IMR-90 (cell line): ENCODE data around the gene GLDC. TPM values are rescaled to one million over a fixed set of nuclear protein-coding genes. Genes with fewer than 3 reads are reported as not detected.

Source experiments
- ATAC-seq: fragments of 200-7000 bp; cut with Tn5 transposase; 2 replicates; pipeline ENCODE4 v1.9.1; 2020; ENCODE audit warnings: low read depth, mild to moderate bottlenecking, moderate library complexity
- BruUV-seq: library from RNA; stranded (reverse); fragments of 400-500 nt; replicated peaks from 2 replicates; lab custom pipeline; 2021; lab: Mats Ljungman, UMichigan
- CTCF ChIA-PET: fragments of 300-600 bp; formaldehyde crosslinking; extraction: SDS; loops from one replicate; lab custom pipeline; 2021; ENCODE audit warnings: antibody characterized with exemption; lab: Yijun Ruan, JAX
- POLR2A ChIA-PET: fragments of 300-600 bp; sonication (Branson Sonifier 250); formaldehyde crosslinking; loops from one replicate; lab custom pipeline; 2022; ENCODE audit warnings: antibody characterized with exemption; ENCODE audit not compliant: unreplicated experiment; lab: Charles Lee
- DNase-seq: peaks from one replicate; pipeline ENCODE4 v3.0.0; 2013
- H2AFZ ChIP-seq: replicated peaks from 2 replicates; pipeline ENCODE3; 2013; ENCODE audit warnings: low read length, mild to moderate bottlenecking; ENCODE audit not compliant: poor library complexity
- H2AK5ac ChIP-seq: 2 replicates; pipeline ENCODE4 v1.6.1; 2013; ENCODE audit warnings: low read depth, low read length, inconsistent platforms
- H2AK9ac ChIP-seq: replicated peaks from 2 replicates; pipeline ENCODE3; 2013; ENCODE audit warnings: mild to moderate bottlenecking, low read depth, low read length, moderate library complexity; ENCODE audit not compliant: poor library complexity
- H2BK120ac ChIP-seq: 2 replicates; pipeline ENCODE4 v1.6.1; 2013; ENCODE audit warnings: low read depth, low read length, inconsistent platforms
- H2BK15ac ChIP-seq: 3 replicates; pipeline ENCODE4 v1.6.1; 2013; ENCODE audit warnings: low read depth, low read length, inconsistent platforms
- H2BK20ac ChIP-seq: 2 replicates; pipeline ENCODE4 v1.6.1; 2013; ENCODE audit warnings: low read depth, mild to moderate bottlenecking, inconsistent platforms, low read length, moderate library complexity
- H2BK5ac ChIP-seq: 2 replicates; pipeline ENCODE4 v1.6.1; 2013; ENCODE audit warnings: mild to moderate bottlenecking, low read depth, low read length, inconsistent platforms; ENCODE audit not compliant: poor library complexity, severe bottlenecking
- H3K14ac ChIP-seq: replicated peaks from 2 replicates; pipeline ENCODE4 v1.6.1; 2013; ENCODE audit warnings: low read depth, low read length, inconsistent platforms
- H3K18ac ChIP-seq: 2 replicates; pipeline ENCODE4 v1.6.1; 2013; ENCODE audit warnings: low read depth, low read length, control low read depth
- H3K23ac ChIP-seq: 2 replicates; pipeline ENCODE4 v1.6.1; 2013; ENCODE audit warnings: low read depth, low read length, inconsistent platforms
- H3K27ac ChIP-seq: 2 replicates; pipeline ENCODE4 v1.5.1; 2013; ENCODE audit warnings: mild to moderate bottlenecking, control low read depth, low read length; ENCODE audit not compliant: insufficient read depth
- H3K27me3 ChIP-seq: 2 replicates; pipeline ENCODE4 v1.6.1; 2013; ENCODE audit warnings: low read length; ENCODE audit not compliant: control insufficient read depth, insufficient read depth
- H3K36me3 ChIP-seq: 2 replicates; pipeline ENCODE4 v1.6.1; 2013; ENCODE audit warnings: low read length, mixed read lengths; ENCODE audit not compliant: control insufficient read depth, insufficient read depth
- H3K4ac ChIP-seq: 2 replicates; pipeline ENCODE4 v1.6.1; 2013; ENCODE audit warnings: low read depth, low read length, inconsistent platforms
- H3K4me1 ChIP-seq: 2 replicates; pipeline ENCODE4 v1.6.1; 2013; ENCODE audit warnings: low read length, mixed read lengths; ENCODE audit not compliant: control insufficient read depth, insufficient read depth
- H3K4me2 ChIP-seq: 2 replicates; pipeline ENCODE4 v1.6.1; 2013; ENCODE audit warnings: low read depth, mild to moderate bottlenecking, control low read depth, low read length, moderate library complexity
- H3K4me3 ChIP-seq: 2 replicates; pipeline ENCODE4 v1.5.1; 2013; ENCODE audit warnings: low read depth, mild to moderate bottlenecking, control low read depth, low read length, moderate library complexity; ENCODE audit not compliant: insufficient read depth
- H3K56ac ChIP-seq: 2 replicates; pipeline ENCODE4 v1.6.1; 2013; ENCODE audit warnings: low read length, inconsistent platforms; ENCODE audit not compliant: insufficient read depth; ENCODE audit errors: extremely low read depth
- H3K79me1 ChIP-seq, 2 experiments: 2 replicates each; pipeline ENCODE4 v1.6.1; 2013; ENCODE audit warnings: low read length in 2 of 2, inconsistent platforms in 1 of 2, low read depth in 1 of 2
- H3K9ac ChIP-seq: 2 replicates; pipeline ENCODE4 v1.6.1; 2013; ENCODE audit warnings: low read depth, low read length, control low read depth
- H3K9me1 ChIP-seq: 2 replicates; pipeline ENCODE4 v1.6.1; 2013; ENCODE audit warnings: low read length, inconsistent platforms; ENCODE audit not compliant: insufficient read depth
- H3K9me3 ChIP-seq: 2 replicates; pipeline ENCODE4 v1.6.1; 2013; ENCODE audit warnings: low read length; ENCODE audit not compliant: control insufficient read depth, insufficient read depth
- H4K20me1 ChIP-seq: 2 replicates; pipeline ENCODE4 v1.6.1; 2013; ENCODE audit warnings: low read length, inconsistent platforms; ENCODE audit not compliant: insufficient read depth
- H4K5ac ChIP-seq: 2 replicates; pipeline ENCODE4 v1.6.1; 2013; ENCODE audit warnings: mild to moderate bottlenecking, low read depth, low read length, control low read depth
- H4K8ac ChIP-seq, 2 experiments: 2 replicates each; pipeline ENCODE4 v1.6.1; 2013; ENCODE audit warnings: low read depth in 2 of 2, low read length in 2 of 2, control low read depth in 1 of 2, inconsistent platforms in 1 of 2
- H4K91ac ChIP-seq: 2 replicates; pipeline ENCODE4 v1.6.1; 2013; ENCODE audit warnings: low read depth, low read length, inconsistent platforms; ENCODE audit not compliant: insufficient read depth
- BHLHE40 ChIP-seq: fragments of 150-350 bp; IDR thresholded peaks from 2 replicates; pipeline ENCODE4 v1.6.1; 2016; ENCODE audit warnings: mild to moderate bottlenecking, low read depth, low read length
- CEBPB ChIP-seq: IDR thresholded peaks from 2 replicates; pipeline ENCODE4 v1.6.1; 2012; ENCODE audit warnings: low read depth, low read length, improper control_type of control experiment
- CHD1 ChIP-seq: IDR thresholded peaks from 2 replicates; pipeline ENCODE4 v1.6.1; 2012; ENCODE audit warnings: low read depth, low read length, improper control_type of control experiment
- CTCF ChIP-seq: conservative IDR thresholded peaks from 2 replicates; pipeline ENCODE4 v1.5.1; 2012; ENCODE audit warnings: mild to moderate bottlenecking, low read depth, low read length, improper control_type of control experiment
- ELK1 ChIP-seq: fragments of 150-350 bp; IDR thresholded peaks from 2 replicates; pipeline ENCODE4 v1.6.1; 2016; ENCODE audit warnings: low read depth, mild to moderate bottlenecking, low read length, moderate library complexity, borderline replicate concordance
- FOS ChIP-seq: fragments of 150-350 bp; IDR thresholded peaks from 2 replicates; pipeline ENCODE4 v1.6.1; 2016; ENCODE audit warnings: low read depth, low read length
- MAFK ChIP-seq: IDR thresholded peaks from 2 replicates; pipeline ENCODE4 v1.6.1; 2012; ENCODE audit warnings: low read depth, low read length, improper control_type of control experiment
- MAZ ChIP-seq: IDR thresholded peaks from 2 replicates; pipeline ENCODE4 v1.6.1; 2012; ENCODE audit warnings: low read depth, mild to moderate bottlenecking, low read length, improper control_type of control experiment, moderate library complexity, borderline replicate concordance
- MXI1 ChIP-seq: IDR thresholded peaks from 2 replicates; pipeline ENCODE4 v1.6.1; 2012; ENCODE audit warnings: low read depth, mild to moderate bottlenecking, low read length, moderate library complexity, borderline replicate concordance
- NFE2L2 ChIP-seq: fragments of 150-350 bp; IDR thresholded peaks from 2 replicates; pipeline ENCODE4 v1.6.1; 2016; ENCODE audit warnings: low read depth, mild to moderate bottlenecking, low read length
- POLR2A ChIP-seq: IDR thresholded peaks from 2 replicates; pipeline ENCODE4 v1.6.1; 2012; ENCODE audit warnings: mild to moderate bottlenecking, low read depth, low read length
- RAD21 ChIP-seq: IDR thresholded peaks from 2 replicates; pipeline ENCODE4 v1.6.1; 2012; ENCODE audit warnings: low read length, improper control_type of control experiment
- RCOR1 ChIP-seq: IDR thresholded peaks from 2 replicates; pipeline ENCODE4 v1.6.1; 2012; ENCODE audit warnings: mild to moderate bottlenecking, low read length, improper control_type of control experiment; ENCODE audit not compliant: insufficient replicate concordance
- RFX5 ChIP-seq: IDR thresholded peaks from 2 replicates; pipeline ENCODE4 v1.8.0; 2012; ENCODE audit warnings: low read depth, mild to moderate bottlenecking, low read length, moderate library complexity
- SMC3 ChIP-seq: fragments of 150-350 bp; IDR thresholded peaks from 2 replicates; pipeline ENCODE4 v1.6.1; 2016; ENCODE audit warnings: low read depth, mild to moderate bottlenecking, antibody characterized with exemption, low read length, moderate library complexity
- WGBS, 2 experiments: methylation state at CpG; one replicate each; pipeline versions ENCODE4 v1.1.5 to v1.1.7; 2013; ENCODE audit warnings: missing lambda C conversion rate in 2 of 2; ENCODE audit not compliant: insufficient read length in 1 of 2; ENCODE audit errors: extremely low coverage in 2 of 2; 5-methylcytosine and 5-hydroxymethylcytosine counted together
- dilution Hi-C: fragments of 300-500 bp; cut with HindIII; formaldehyde crosslinking; loops from one replicate; pipeline ENCODE4 v1.14.3; 2018; ENCODE audit warnings: low sequenced_read_pairs; ENCODE audit not compliant: unreplicated experiment
- in situ Hi-C: fragments of 300-500 bp; cut with MboI; formaldehyde crosslinking; loops from 3 replicates; pipeline ENCODE4 v1.14.3; 2019; ENCODE audit warnings: low sequenced_read_pairs, inconsistent platforms, mixed read lengths
- intact Hi-C: fragments of 100-400 bp; cut with micrococcal nuclease; formaldehyde crosslinking; loops from 2 replicates; pipeline ENCODE4 v1.10.0; 2022
- polyA plus RNA-seq, 3 experiments: library from polyadenylated mRNA; depleted of rRNA; stranded (reverse); fragments of >200 nt; gene quantifications; 2 replicates each; pipeline ENCODE4 v1.2.3, GENCODE V29; 2012; ENCODE audit warnings: low replicate concordance in 1 of 3
- total RNA-seq: library from RNA; depleted of rRNA; stranded (reverse); fragments of >200 nt; gene quantifications from 2 replicates; pipeline ENCODE4 v1.2.3, GENCODE V29; 2012
- TF ChIP-seq, protein P1 (sequence below): fragments of 150-350 bp; IDR thresholded peaks from 2 replicates; pipeline ENCODE4 v1.6.1; 2017; ENCODE audit warnings: mild to moderate bottlenecking, antibody characterized with exemption, low read length, low read depth

Gene GLDC
- total and polyA plus RNA-seq, 2 of the 4 experiments (the other 2 are of a cell fraction), result 0.36 to 0.50 TPM

DNA sequence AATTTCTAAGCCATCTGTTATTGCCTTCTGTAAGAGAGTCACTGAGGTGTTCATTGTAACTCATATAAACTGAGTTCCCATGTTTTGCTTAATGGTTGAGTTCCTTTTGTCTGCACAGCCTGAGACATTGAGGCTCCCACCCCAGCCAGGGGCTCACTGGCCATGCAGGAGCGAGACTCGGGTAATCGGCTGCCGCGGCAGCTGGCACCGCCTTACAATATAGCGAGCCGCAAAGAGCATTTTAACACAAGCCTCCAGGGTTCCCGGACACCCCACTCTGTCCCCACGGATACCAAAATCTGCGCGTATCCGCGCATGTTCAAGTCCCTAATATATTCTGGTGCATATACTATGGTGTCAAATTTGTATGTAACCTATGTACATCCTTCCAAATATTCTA is 24.4 kb upstream of the GLDC start:
- CTCF ChIA-PET, result no interaction called here
- Histone ChIP-seq H3K56ac (no peak overlapping the region), H3K79me1 (no peaks in the 10 kb centered on the region), H4K91ac (no peak overlapping the region), H3K9me1 (no peaks in the 10 kb centered on the region), H3K23ac (no peak overlapping the region), H3K27ac (no peak overlapping the region), H2BK120ac (no peak overlapping the region), H3K4me2 (no peak overlapping the region), H3K9me3 (no peaks in the 10 kb centered on the region), H3K4me3 (no peak overlapping the region), H3K18ac (no peak overlapping the region), H3K9ac (no peak overlapping the region), H2BK20ac (no peak overlapping the region), H4K5ac (no peak overlapping the region), H4K8ac (no peak overlapping the region), H3K4me1 (no peaks in the 10 kb centered on the region), H2AK5ac (no peak overlapping the region), H4K20me1 (no peaks in the 10 kb centered on the region), H2BK5ac (no peak overlapping the region), H2AFZ (no peak overlapping the region), H3K14ac (no peak overlapping the region), H3K4ac (no peak overlapping the region), H3K36me3 (no peaks in the 10 kb centered on the region), H2AK9ac (no peak overlapping the region), H2BK15ac (no peak overlapping the region), H3K27me3 (peaks cover 2% of the 10 kb centered on the region)
- in situ Hi-C loops (loop anchor here (5.0 kb wide), 1 partner anchor 83 kb away; no protein-coding TSS in a partner anchor), intact Hi-C loops (no loop called here), dilution Hi-C loops (no loop called here)
- ATAC-seq (no peak), DNase-seq (no peak)
- no peak for TF ChIP-seq BHLHE40
- no peak for TF ChIP-seq CHD1
- no peak for TF ChIP-seq MXI1
- TF ChIP-seq POLR2A, result no peak
- no peak for TF ChIP-seq MAFK
- no peak for TF ChIP-seq RCOR1
- TF ChIP-seq RFX5, result no peak
- TF ChIP-seq MAZ, result no peak
- no peak for TF ChIP-seq FOS
- TF ChIP-seq, protein P1, sequence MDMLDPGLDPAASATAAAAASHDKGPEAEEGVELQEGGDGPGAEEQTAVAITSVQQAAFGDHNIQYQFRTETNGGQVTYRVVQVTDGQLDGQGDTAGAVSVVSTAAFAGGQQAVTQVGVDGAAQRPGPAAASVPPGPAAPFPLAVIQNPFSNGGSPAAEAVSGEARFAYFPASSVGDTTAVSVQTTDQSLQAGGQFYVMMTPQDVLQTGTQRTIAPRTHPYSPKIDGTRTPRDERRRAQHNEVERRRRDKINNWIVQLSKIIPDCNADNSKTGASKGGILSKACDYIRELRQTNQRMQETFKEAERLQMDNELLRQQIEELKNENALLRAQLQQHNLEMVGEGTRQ, result no peak
- TF ChIP-seq SMC3, result no peak
- TF ChIP-seq CEBPB, result no peak
- no peak for TF ChIP-seq ELK1
- TF ChIP-seq RAD21, result no peak
- TF ChIP-seq NFE2L2, result no peak
- no peak for TF ChIP-seq CTCF
- BruUV-seq, result no TSS peak
- POLR2A ChIA-PET, result no interaction called here
- 96% methylated on average over 5 of the region's 14 CpGs; no CpG with 5 or more reads in 1 of the 2 experiments for WGBS, 2 experiments
